ENCODE data around the gene LCE3A.

Gene LCE3A

GRCh38 chr1:152654110-152654509 is 31.2 kb upstream of the LCE3A start:
- no peaks in the 10 kb centered on the region for H3K4me1 ChIP-seq (ENCODE audit: insufficient read depth, low read length, severe bottlenecking)
- TF ChIP-seq EZH2 (IDR thresholded peaks at IDR 0.05; ENCODE audit: borderline replicate concordance, low read length), result no peak
- TF ChIP-seq, protein P1, sequence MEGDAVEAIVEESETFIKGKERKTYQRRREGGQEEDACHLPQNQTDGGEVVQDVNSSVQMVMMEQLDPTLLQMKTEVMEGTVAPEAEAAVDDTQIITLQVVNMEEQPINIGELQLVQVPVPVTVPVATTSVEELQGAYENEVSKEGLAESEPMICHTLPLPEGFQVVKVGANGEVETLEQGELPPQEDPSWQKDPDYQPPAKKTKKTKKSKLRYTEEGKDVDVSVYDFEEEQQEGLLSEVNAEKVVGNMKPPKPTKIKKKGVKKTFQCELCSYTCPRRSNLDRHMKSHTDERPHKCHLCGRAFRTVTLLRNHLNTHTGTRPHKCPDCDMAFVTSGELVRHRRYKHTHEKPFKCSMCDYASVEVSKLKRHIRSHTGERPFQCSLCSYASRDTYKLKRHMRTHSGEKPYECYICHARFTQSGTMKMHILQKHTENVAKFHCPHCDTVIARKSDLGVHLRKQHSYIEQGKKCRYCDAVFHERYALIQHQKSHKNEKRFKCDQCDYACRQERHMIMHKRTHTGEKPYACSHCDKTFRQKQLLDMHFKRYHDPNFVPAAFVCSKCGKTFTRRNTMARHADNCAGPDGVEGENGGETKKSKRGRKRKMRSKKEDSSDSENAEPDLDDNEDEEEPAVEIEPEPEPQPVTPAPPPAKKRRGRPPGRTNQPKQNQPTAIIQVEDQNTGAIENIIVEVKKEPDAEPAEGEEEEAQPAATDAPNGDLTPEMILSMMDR (IDR thresholded peaks at IDR 0.05; ENCODE audit: low read length), result peak; percentile 77
- no peaks in the 10 kb centered on the region for H3K36me3 ChIP-seq (ENCODE audit: insufficient read depth, low read length)
- H3K4me2 ChIP-seq (ENCODE audit: low read length), result no peak overlapping the region
- H3K27ac ChIP-seq (ENCODE audit: low read depth, low read length, poor library complexity, severe bottlenecking), result no peak overlapping the region
- no peaks in the 10 kb centered on the region for H3K79me2 ChIP-seq (ENCODE audit: insufficient read depth, low read length)
- no peaks in the 10 kb centered on the region for H3K9me3 ChIP-seq (ENCODE audit: low read length)
- H3K27me3 ChIP-seq (ENCODE audit: insufficient read depth, low read length), result no peaks in the 10 kb centered on the region
- H3K9me2 ChIP-seq (ENCODE audit: low read depth, low read length), result no peaks in the 10 kb centered on the region
- no peaks in the 10 kb centered on the region for H4K20me1 ChIP-seq (ENCODE audit: insufficient read depth, low read length)
- no peak overlapping the region for H3K4me3 ChIP-seq (ENCODE audit: low read depth, low read length, poor library complexity, severe bottlenecking)
- no peaks in the 10 kb centered on the region for H3F3A ChIP-seq (ENCODE audit: insufficient read depth, low read length)
- H2AFZ ChIP-seq (ENCODE audit: low read length), result no peak overlapping the region
- no peak overlapping the region for H3K9ac ChIP-seq (ENCODE audit: low read length)

GRCh38 chr1:152646656-152647055 is 23.8 kb upstream of the LCE3A start:
- Histone ChIP-seq H3K4me2 (ENCODE audit: low read length) (no peak overlapping the region), H2AFZ (ENCODE audit: low read length) (no peak overlapping the region), H3K4me1 (ENCODE audit: insufficient read depth, low read length, severe bottlenecking) (no peaks in the 10 kb centered on the region), H3F3A (ENCODE audit: insufficient read depth, low read length) (no peaks in the 10 kb centered on the region), H3K9me2 (ENCODE audit: low read depth, low read length) (no peaks in the 10 kb centered on the region), H3K79me2 (ENCODE audit: insufficient read depth, low read length) (no peaks in the 10 kb centered on the region), H3K9me3 (ENCODE audit: low read length) (no peaks in the 10 kb centered on the region), H3K27me3 (ENCODE audit: insufficient read depth, low read length) (no peaks in the 10 kb centered on the region), H4K20me1 (ENCODE audit: insufficient read depth, low read length) (no peaks in the 10 kb centered on the region), H3K9ac (ENCODE audit: low read length) (no peak overlapping the region), H3K4me3 (ENCODE audit: low read depth, low read length, poor library complexity, severe bottlenecking) (no peak overlapping the region), H3K36me3 (ENCODE audit: insufficient read depth, low read length) (no peaks in the 10 kb centered on the region), H3K27ac (ENCODE audit: low read depth, low read length, poor library complexity, severe bottlenecking) (no peak overlapping the region)
- no peak for TF ChIP-seq EZH2 (IDR thresholded peaks at IDR 0.05; ENCODE audit: borderline replicate concordance, low read length)
- TF ChIP-seq, protein P1 (IDR thresholded peaks at IDR 0.05; ENCODE audit: low read length), result no peak

DNA sequence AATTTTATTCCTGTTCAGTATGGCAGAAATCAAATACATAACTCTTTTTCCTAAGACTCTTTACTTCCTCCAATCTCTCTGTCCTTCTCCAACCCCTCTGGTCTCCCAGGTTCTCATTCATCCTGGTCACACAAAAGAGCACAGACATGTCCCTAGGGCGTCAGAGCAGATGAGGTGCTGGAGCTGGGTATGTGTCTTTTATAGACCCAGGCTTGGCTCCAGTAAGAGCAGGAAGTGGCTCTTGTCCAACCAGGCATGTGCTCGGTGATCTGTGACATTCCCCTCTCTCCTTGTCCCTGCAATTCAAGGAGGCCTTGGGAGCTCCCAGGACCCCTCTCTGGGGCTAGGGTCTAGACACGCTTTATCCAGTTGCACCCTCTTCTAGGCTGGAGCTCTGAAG is 22.2 kb upstream of the LCE3A start:
- Histone ChIP-seq H3K4me3 (ENCODE audit: low read depth, low read length, poor library complexity, severe bottlenecking) (no peak overlapping the region), H2AFZ (ENCODE audit: low read length) (no peak overlapping the region), H3K4me1 (ENCODE audit: insufficient read depth, low read length, severe bottlenecking) (no peaks in the 10 kb centered on the region), H4K20me1 (ENCODE audit: insufficient read depth, low read length) (no peaks in the 10 kb centered on the region), H3K9me3 (ENCODE audit: low read length) (no peaks in the 10 kb centered on the region), H3K27me3 (ENCODE audit: insufficient read depth, low read length) (no peaks in the 10 kb centered on the region), H3K9ac (ENCODE audit: low read length) (no peak overlapping the region), H3K4me2 (ENCODE audit: low read length) (no peak overlapping the region), H3K9me2 (ENCODE audit: low read depth, low read length) (no peaks in the 10 kb centered on the region), H3K27ac (ENCODE audit: low read depth, low read length, poor library complexity, severe bottlenecking) (no peak overlapping the region), H3F3A (ENCODE audit: insufficient read depth, low read length) (no peaks in the 10 kb centered on the region), H3K79me2 (ENCODE audit: insufficient read depth, low read length) (no peaks in the 10 kb centered on the region), H3K36me3 (ENCODE audit: insufficient read depth, low read length) (no peaks in the 10 kb centered on the region)
- TF ChIP-seq, protein P1 (IDR thresholded peaks at IDR 0.05; ENCODE audit: low read length), result no peak
- no peak for TF ChIP-seq EZH2 (IDR thresholded peaks at IDR 0.05; ENCODE audit: borderline replicate concordance, low read length)

Measured in OCI-LY1 (cell line).